ENCODE results near the gene PDILT. TPM values are rescaled to one million over a fixed set of nuclear protein-coding genes. Genes with fewer than 3 reads are reported as not detected.
"Not testable (repeated sequence)": the region's sequence is repeated elsewhere in the genome, so short reads cannot be mapped to it uniquely, and the experiment has no call there.

PDILT gene
- total RNA-seq, 4 donors from 2014 or later = not detected

DNA sequence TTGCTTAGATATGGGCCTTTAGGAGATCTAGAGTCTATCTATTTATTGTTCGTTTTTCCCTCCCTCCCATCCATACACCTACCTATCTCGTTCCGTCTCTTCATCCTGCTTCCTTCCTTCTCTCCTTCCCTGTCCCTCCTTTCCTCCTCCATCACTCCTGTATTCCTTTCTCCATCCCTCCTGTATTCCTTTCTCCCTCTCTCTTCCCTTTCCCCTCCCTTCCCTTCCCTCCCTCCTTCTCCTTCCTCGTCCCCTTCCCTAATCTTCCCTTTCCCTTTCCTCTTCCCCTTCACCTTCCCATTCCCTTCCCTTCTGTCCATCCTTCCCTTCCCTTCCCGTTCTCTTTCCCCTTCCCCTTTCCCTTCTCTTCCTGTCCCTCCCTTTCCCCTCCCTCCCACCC lies 87.8 kb downstream of the PDILT start:
- DNase-seq (ENCODE audit: extremely low spot score) = no peak
- peaks cover 0 to 3% (median 0%) of the 10 kb centered on the region in 4 donors for H3K9me3 ChIP-seq
- no peak overlapping the region for H3K4me3 ChIP-seq
- TF ChIP-seq EP300 (IDR thresholded peaks at IDR 0.05) = no peak
- TF ChIP-seq CTCF (IDR thresholded peaks at IDR 0.05) = no peak
- TF ChIP-seq POLR2A (IDR thresholded peaks at IDR 0.05; ENCODE audit: low read depth) = no peak
- no peak for TF ChIP-seq POLR2AphosphoS5 (IDR thresholded peaks at IDR 0.05)
- H3K36me3 ChIP-seq = no peaks in the 10 kb centered on the region
- no peaks in the 10 kb centered on the region for H3K4me1 ChIP-seq
- intact Hi-C loops (cut with DNase I) = no loop called here
- WGBS = 63% methylated on average over 5 of the region's 5 CpGs
- no peaks in the 10 kb centered on the region for H3K27me3 ChIP-seq
- no peak overlapping the region for H3K27ac ChIP-seq (replicated peaks in 1 of 4)

GRCh38 chr16:20315764-20316163 lies 88.8 kb downstream of the PDILT start:
- WGBS = 97% methylated on average over 6 of the region's 6 CpGs

DNA sequence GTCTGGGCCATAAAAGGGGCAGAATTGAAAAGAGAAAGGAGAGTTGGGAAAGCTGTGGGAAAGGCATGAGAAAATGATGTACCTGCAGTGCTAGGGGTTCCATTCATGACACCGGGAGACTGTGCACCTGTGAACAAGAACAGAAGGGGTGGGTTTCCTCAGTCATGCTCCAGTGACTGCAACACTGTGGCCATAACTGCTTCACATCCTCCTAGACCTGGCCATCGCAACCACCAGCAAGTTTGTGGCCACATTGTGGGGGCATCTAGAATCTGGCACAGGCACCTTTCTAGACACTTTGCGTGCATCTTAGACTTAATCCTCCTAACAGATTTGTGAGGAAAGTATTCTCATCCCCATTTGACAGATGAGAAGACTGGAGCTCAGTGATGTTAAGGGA lies 90.0 kb downstream of the PDILT start:
- TF ChIP-seq CTCF (IDR thresholded peaks at IDR 0.05) = no peak
- TF ChIP-seq EP300 (IDR thresholded peaks at IDR 0.05) = no peak
- no peak for TF ChIP-seq POLR2AphosphoS5 (IDR thresholded peaks at IDR 0.05)
- TF ChIP-seq POLR2A (IDR thresholded peaks at IDR 0.05; ENCODE audit: low read depth) = no peak
- Histone ChIP-seq H3K27me3 (no peaks in the 10 kb centered on the region), H3K4me3 (no peak overlapping the region), H3K4me1 (no peaks in the 10 kb centered on the region), H3K36me3 (no peaks in the 10 kb centered on the region), H3K27ac (replicated peaks in 1 of 4) (no peak overlapping the region), H3K9me3 (peaks cover 0 to 9% (median 0%) of the 10 kb centered on the region in 4 donors)
- 88% methylated on average over 3 of the region's 3 CpGs for WGBS
- intact Hi-C loops (cut with DNase I) = no loop called here
- no peak for DNase-seq (ENCODE audit: extremely low spot score)

More at GRCh38 chr16:20315764-20316163, 88.8 kb downstream of the PDILT start:
- Histone ChIP-seq H3K9me3 (peaks cover 0 to 9% (median 0%) of the 10 kb centered on the region in 4 donors), H3K4me1 (no peaks in the 10 kb centered on the region), H3K27me3 (no peaks in the 10 kb centered on the region), H3K27ac (replicated peaks in 1 of 4) (no peak overlapping the region), H3K36me3 (no peaks in the 10 kb centered on the region), H3K4me3 (no peak overlapping the region)
- no peak for DNase-seq (ENCODE audit: extremely low spot score)
- intact Hi-C loops (cut with DNase I) = no loop called here
- TF ChIP-seq POLR2AphosphoS5 (IDR thresholded peaks at IDR 0.05) (no peak), CTCF (IDR thresholded peaks at IDR 0.05) (no peak)

DNA sequence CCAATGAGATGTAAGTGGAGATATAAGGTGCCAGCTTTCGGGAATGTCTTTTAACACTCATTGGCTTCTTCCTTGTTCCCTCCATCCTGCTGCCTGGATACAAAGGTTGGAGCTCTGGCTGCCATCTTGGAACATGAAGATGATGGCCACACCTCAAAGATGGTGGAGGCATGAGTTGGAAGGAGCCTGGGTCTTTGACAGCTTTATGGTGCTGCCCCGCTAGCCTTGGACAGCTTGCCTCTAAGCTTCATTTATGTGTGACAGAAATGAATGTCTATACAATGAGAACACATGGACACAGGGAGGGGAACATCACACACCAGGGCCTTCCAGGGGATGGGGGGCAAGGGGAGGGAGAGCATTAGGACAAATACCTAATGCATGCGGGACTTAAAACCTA lies 90.8 kb downstream of the PDILT start:
- intact Hi-C loops (cut with DNase I) = no loop called here
- H3K9me3 ChIP-seq = peaks cover 0 to 9% (median 0%) of the 10 kb centered on the region in 4 donors
- H3K4me3 ChIP-seq = no peak overlapping the region
- TF ChIP-seq POLR2A (IDR thresholded peaks at IDR 0.05; ENCODE audit: low read depth) = no peak
- TF ChIP-seq EP300 (IDR thresholded peaks at IDR 0.05) = no peak
- no peak for TF ChIP-seq POLR2AphosphoS5 (IDR thresholded peaks at IDR 0.05)
- no peak for TF ChIP-seq CTCF (IDR thresholded peaks at IDR 0.05)
- H3K27me3 ChIP-seq = peaks cover 0 to 4% (median 0%) of the 10 kb centered on the region in 4 donors
- H3K27ac ChIP-seq (replicated peaks in 1 of 4) = no peak overlapping the region
- DNase-seq (ENCODE audit: extremely low spot score) = no peak
- no peaks in the 10 kb centered on the region for H3K4me1 ChIP-seq
- no peaks in the 10 kb centered on the region for H3K36me3 ChIP-seq
- WGBS = 88% methylated on average over 3 of the region's 3 CpGs

DNA sequence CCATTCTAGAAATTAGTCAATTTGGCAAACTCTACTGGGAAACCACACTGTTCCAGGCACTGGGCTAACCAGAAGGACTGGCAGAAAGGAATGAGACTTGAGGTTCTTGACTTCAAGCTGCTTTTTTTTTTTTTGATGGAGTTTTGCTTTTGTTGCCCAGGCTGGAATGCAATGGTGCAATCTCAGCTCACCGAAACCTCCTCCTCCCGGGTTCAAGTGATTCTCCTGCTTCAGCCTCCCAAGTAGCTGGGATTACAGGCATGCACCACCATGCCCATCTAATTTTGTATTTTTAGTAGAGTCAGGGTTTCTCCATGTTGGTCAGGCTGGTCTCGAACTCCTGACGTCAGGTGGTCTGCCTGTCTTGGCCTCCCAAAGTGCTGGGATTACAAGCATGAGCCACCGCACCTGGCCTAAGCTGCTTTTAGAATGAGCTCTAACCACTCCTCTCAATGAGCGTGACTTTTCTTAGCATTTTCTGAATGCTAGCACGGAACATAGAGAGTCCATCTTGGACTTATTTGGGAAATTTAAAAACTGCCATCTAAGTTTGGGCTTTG lies 91.9 kb downstream of the PDILT start:
- H3K9me3 ChIP-seq; H3K4me1 ChIP-seq; H3K27ac ChIP-seq (replicated peaks in 1 of 4); H3K27me3 ChIP-seq; H3K4me3 ChIP-seq; intact Hi-C loops (cut with DNase I); DNase-seq (ENCODE audit: extremely low spot score); H3K36me3 ChIP-seq: not testable (repeated sequence)
- WGBS = 89% methylated on average over 7 of the region's 7 CpGs

Measured in esophagus muscularis mucosa (tissue), 4 donors.